A673 (cell line): ENCODE measurements around the gene TRA2B.

ENCODE experiments used
- EZH2 ChIP-seq: fragments of 200-600 bp; sonication (generic); IDR thresholded peaks from 2 replicates; pipeline ENCODE4 v1.6.1; 2017; ENCODE audit warnings: borderline replicate concordance, low read depth, mild to moderate bottlenecking, mixed read lengths, antibody characterized with exemption, low read length; ENCODE audit not compliant: poor library complexity, severe bottlenecking
- TF ChIP-seq, protein P1 (sequence below): fragments of 300-800, 200-600 bp; sonication (generic); conservative IDR thresholded peaks from 2 replicates; pipeline ENCODE4 v1.5.1; 2017; ENCODE audit warnings: low read depth, mild to moderate bottlenecking, antibody characterized with exemption, low read length, moderate library complexity, mixed read lengths

DNA sequence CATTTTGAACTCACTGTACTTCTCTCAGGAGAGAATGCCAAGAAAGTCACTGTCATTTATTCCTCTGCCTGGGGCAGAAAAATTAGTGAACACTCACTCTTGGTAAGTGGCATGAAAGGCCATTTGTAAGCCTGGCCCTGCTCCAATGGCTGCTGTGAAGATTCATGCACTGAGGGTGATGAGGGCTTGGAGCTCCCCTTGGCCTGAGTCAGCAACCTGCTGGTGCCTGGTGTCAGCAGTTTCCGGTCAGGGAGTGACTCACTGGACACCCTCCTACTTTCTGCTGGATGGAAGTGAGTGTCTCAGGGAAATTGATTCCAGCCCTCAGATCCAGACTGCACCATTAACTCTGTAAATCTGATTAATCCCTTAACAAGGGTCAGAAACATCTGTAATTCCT lies 37.6 kb downstream of the TRA2B start:
- TF ChIP-seq, protein P1, sequence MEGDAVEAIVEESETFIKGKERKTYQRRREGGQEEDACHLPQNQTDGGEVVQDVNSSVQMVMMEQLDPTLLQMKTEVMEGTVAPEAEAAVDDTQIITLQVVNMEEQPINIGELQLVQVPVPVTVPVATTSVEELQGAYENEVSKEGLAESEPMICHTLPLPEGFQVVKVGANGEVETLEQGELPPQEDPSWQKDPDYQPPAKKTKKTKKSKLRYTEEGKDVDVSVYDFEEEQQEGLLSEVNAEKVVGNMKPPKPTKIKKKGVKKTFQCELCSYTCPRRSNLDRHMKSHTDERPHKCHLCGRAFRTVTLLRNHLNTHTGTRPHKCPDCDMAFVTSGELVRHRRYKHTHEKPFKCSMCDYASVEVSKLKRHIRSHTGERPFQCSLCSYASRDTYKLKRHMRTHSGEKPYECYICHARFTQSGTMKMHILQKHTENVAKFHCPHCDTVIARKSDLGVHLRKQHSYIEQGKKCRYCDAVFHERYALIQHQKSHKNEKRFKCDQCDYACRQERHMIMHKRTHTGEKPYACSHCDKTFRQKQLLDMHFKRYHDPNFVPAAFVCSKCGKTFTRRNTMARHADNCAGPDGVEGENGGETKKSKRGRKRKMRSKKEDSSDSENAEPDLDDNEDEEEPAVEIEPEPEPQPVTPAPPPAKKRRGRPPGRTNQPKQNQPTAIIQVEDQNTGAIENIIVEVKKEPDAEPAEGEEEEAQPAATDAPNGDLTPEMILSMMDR: no peak
- TF ChIP-seq EZH2: no peak
